HUDEP-2 (cell line): ENCODE measurements around the gene DLX5.

Experiments
- DNase-seq, 76 experiments: peaks; one replicate each; lab custom pipeline; 2025; ENCODE audit not compliant: unreplicated experiment in 76 of 76; lab: John Stamatoyannopoulos, UW

Gene DLX5

DNA sequence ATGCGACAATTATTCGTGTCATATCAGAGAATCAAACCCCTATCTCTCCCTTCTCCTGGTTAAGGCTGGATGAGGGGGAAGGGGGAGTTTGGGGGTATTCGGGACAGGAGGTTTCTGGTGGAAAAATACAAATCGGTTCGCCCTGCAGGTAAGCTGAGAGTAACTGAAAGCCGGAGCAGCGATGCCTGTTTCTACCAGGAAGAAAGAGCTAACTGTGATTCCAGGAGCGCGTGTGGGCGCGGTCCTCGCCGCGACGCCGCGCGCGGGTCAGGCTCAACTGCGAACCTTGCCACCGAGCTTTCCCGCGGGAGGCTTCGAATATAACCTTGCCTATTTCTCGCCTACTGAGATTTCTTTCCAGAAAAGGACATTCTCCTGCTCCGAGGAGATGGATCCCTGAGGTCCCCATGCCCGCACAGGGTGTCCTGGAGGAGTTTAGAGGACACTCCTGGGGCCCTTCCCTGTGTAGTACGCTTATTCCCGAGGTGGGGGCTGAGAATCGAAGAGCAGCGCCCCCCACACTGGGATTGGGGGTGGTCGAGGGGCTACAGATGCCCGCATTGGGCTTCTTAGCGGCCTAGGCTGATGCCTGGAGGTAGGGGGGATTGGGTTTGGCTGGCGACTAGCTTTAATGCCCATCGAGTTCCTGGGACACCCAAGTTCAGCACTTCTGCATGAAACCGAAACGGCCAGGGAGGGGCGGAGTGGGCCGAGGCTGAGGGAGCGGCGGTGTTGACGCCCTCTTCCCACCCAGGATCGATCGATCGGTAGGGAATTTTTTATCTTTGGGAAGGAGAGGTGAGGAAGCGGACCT lies 32.2 kb downstream of the DLX5 start:
- DNase-seq = no peak

- no peak for DNase-seq
These were observed 33.0 kb downstream of the DLX5 start for GRCh38 chr7:96991546-96992191.

GRCh38 chr7:96989859-96990317 lies 34.7 kb downstream of the DLX5 start:
- no peak for DNase-seq

GRCh38 chr7:96989241-96989858 lies 35.3 kb downstream of the DLX5 start:
- DNase-seq = no peak

DNA sequence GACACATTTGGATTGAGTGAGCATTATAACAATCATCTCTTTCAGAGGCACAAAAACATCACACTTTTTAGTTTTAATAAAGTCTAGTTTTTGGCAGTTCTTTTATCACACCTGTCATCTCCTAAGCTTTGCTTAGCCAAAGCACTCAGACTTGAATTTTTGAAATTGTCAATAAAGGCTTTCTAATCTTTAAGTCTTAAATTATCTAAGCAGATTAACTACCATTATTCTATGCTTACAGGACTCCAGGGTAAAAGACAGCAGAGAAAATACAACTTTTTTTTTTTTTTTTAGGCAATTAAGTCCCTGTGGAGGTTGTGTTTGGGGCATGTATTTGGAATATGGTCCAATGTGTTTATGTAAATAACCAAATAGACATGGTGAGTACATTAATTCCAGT lies 36.9 kb downstream of the DLX5 start:
- no peak for DNase-seq

DNA sequence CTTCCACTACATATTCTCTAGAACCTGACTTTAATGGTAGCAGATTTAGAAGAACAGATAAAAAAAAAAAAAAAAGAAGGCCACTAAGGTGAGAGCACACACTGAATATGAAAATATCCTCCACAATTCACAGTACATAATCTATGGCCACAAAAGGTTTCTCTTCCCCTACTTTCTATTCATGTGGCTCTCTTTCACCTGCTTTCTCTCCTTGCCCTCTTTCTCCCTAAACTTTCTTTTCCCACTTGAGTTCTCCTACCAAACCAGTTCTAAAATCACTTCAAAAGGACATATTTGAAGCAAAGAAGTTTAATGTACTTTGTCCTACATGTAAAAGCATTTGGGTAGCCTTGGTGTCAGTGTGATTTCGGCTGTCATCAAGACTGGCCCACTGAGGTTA lies 37.7 kb downstream of the DLX5 start:
- no peak for DNase-seq

- no peak for DNase-seq
These were observed 38.6 kb downstream of the DLX5 start for GRCh38 chr7:96985992-96986391.

- DNase-seq = no peak
These were observed 42.0 kb downstream of the DLX5 start for GRCh38 chr7:96982586-96982985.

GRCh38 chr7:96979551-96980276 lies 44.9 kb downstream of the DLX5 start:
- DNase-seq = no peak

DNA sequence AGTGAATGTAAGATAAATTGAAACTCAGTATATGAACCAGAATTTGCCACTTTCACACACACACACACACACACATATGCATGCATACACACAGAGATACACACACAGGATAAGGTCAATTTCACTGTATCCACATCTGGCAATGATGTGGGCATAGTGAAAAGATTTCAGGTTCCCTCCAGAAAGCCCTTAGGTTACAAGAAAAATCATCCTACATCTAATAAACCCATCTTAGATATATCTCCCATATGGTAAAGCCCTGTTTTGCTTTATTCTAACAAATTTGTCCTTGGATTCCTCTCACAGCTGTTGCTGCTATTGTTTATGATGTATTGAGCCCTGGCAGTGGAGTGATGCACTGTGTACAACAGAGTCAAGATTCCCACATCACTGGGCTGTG lies 47.2 kb downstream of the DLX5 start:
- no peak for DNase-seq

DNA sequence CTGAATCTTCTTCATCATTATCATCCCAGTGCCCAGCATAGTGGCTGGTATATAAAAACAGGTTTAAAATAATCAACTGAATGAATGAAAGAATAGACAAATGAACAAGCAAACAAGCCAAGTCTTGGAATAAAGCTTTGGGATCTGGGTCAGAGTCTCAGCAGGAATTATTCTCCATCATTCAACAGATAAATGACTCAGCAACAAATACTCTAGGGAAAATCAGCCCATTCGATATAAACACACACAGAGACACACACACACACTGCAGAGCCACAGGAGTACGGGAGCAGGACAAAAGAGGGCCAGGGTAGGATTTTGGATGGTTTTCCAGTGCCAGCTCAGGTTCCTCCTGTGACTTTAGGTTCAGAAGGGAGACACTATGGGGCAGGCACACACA lies 48.5 kb downstream of the DLX5 start:
- no peak for DNase-seq

DNA sequence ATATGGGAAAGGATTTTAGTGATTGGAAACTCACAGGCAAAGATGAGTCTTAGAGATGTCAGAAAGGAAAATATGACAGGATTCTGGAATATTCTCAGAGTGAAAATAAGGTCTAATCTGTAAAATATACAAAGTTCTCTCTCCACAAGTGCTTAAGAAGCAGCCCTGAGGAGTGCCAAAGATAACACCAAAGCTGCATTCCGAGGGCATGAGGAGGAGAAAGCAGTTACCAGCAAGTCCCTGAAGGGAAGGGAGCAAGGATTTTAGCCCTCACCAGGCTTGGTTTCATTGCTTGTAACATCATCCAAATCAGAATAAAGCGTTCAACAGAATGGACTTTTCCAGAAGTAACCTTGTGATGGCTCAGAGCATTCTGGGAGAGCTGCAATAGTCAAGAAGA lies 50.6 kb downstream of the DLX5 start:
- DNase-seq = no peak

DNA sequence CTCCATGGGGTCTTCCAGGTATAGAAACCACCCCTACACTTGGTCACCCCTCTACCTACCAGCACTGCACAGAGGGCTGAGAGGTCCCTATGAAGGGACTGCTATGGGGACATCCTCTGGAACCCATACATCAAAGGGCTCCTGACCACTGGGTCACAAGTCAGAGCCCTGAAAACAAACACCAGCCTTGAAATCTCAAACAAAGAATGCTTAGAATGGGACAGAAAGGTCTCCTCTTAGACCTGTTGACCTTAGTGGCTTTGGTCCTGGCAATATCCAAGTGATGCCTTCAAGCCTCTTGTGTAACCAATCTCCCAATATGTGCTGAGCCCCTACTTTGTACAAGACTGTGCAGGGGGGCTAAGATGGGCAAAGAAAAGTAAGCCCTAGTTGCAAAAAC lies 53.9 kb downstream of the DLX5 start:
- no peak for DNase-seq
